ENCODE results near the gene IQGAP2. TPM values are rescaled to one million over a fixed set of nuclear protein-coding genes. Genes with fewer than 3 reads are reported as not detected.
"Not testable (repeated sequence)": the region's sequence is repeated elsewhere in the genome, so short reads cannot be mapped to it uniquely, and the experiment has no call there.

The IQGAP2 gene, protein sequence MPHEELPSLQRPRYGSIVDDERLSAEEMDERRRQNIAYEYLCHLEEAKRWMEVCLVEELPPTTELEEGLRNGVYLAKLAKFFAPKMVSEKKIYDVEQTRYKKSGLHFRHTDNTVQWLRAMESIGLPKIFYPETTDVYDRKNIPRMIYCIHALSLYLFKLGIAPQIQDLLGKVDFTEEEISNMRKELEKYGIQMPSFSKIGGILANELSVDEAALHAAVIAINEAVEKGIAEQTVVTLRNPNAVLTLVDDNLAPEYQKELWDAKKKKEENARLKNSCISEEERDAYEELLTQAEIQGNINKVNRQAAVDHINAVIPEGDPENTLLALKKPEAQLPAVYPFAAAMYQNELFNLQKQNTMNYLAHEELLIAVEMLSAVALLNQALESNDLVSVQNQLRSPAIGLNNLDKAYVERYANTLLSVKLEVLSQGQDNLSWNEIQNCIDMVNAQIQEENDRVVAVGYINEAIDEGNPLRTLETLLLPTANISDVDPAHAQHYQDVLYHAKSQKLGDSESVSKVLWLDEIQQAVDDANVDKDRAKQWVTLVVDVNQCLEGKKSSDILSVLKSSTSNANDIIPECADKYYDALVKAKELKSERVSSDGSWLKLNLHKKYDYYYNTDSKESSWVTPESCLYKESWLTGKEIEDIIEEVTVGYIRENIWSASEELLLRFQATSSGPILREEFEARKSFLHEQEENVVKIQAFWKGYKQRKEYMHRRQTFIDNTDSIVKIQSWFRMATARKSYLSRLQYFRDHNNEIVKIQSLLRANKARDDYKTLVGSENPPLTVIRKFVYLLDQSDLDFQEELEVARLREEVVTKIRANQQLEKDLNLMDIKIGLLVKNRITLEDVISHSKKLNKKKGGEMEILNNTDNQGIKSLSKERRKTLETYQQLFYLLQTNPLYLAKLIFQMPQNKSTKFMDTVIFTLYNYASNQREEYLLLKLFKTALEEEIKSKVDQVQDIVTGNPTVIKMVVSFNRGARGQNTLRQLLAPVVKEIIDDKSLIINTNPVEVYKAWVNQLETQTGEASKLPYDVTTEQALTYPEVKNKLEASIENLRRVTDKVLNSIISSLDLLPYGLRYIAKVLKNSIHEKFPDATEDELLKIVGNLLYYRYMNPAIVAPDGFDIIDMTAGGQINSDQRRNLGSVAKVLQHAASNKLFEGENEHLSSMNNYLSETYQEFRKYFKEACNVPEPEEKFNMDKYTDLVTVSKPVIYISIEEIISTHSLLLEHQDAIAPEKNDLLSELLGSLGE (N-terminal part only)
- total RNA-seq: 7.8 TPM
- long read RNA-seq, partial matches to known transcripts: 6 of 6 reads
- long read RNA-seq, other reads (novel, unspliced or antisense): 0 of 6 reads

GRCh38 chr5:76402886-76403765 lies at the start of gene IQGAP2:
Gene IQGAP2 (plus strand): TSS chr5:76403285. CDS start chr5:76403546, 261 bp downstream.
- DNase-seq (peak; percentile 83), ATAC-seq (peak; percentile 91)
- intact Hi-C loops (cut with micrococcal nuclease): no loop called here

GRCh38 chr5:76356887-76357286 lies 46.2 kb upstream of the IQGAP2 start:
- no peak for ATAC-seq
- no peak for DNase-seq
- intact Hi-C loops (cut with micrococcal nuclease): no loop called here

DNA sequence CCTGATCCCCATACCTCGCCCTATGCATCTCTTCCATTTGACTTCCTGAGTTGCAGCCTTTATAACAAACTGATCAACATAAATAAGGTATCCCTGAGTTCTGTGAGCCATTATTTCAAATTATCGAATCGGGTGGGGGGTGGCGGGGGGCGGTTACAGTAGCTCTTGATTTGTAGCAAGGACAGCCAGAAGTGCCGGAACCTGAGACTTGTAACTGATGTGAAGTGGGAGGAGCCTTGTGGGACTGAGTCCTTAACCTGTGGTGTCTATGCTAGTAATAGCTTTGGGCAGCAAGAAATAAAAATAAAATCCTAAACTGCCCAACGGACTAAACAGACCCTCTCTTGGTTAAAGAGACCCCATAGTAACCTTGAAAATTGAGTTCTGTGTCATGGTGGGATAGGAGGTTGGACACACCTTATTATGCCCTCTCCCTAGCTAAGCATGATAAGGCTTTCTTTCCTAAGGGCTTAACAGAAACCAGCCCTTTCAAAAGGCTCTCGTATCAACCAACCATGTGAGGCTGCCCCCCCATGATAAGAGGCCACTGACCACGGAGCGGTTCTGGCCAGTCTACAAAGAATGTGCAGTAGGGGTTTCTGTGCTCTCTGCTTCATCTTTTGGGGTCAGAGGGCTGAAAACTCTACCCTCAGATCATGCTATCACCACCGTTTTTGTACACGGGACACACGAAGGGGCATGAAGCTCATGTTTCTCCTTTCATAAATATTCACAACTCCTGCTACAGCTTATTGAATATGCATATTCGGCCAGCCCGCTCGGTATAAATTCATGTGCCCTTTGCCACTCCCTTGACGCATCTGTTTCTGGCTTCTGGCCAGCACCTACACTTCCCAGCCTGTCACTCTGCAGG lies 39.5 kb upstream of the IQGAP2 start:
- intact Hi-C loops (cut with micrococcal nuclease): no loop called here
- no peak for ATAC-seq
- DNase-seq: no peak

GRCh38 chr5:76364226-76364589 lies 38.9 kb upstream of the IQGAP2 start:
- DNase-seq: no peak
- intact Hi-C loops (cut with micrococcal nuclease): no loop called here
- ATAC-seq: no peak

GRCh38 chr5:76365561-76365960 lies 37.5 kb upstream of the IQGAP2 start:
- ATAC-seq (no peak), DNase-seq (no peak)
- intact Hi-C loops (cut with micrococcal nuclease): no loop called here

- no peak for DNase-seq
- intact Hi-C loops (cut with micrococcal nuclease): no loop called here
- no peak for ATAC-seq
Measured at GRCh38 chr5:76366596-76366995, 36.5 kb upstream of the IQGAP2 start.

- ATAC-seq: no peak
- no peak for DNase-seq
- intact Hi-C loops (cut with micrococcal nuclease): no loop called here
Measured at GRCh38 chr5:76367623-76368371, 35.3 kb upstream of the IQGAP2 start.

GRCh38 chr5:76368941-76369340 lies 34.1 kb upstream of the IQGAP2 start:
- DNase-seq (no peak), ATAC-seq (no peak)
- intact Hi-C loops (cut with micrococcal nuclease): no loop called here

- DNase-seq; ATAC-seq; intact Hi-C loops (cut with micrococcal nuclease): not testable (repeated sequence)
Measured at GRCh38 chr5:76369668-76370067, 33.4 kb upstream of the IQGAP2 start.

- no peak for DNase-seq
- intact Hi-C loops (cut with micrococcal nuclease): no loop called here
- no peak for ATAC-seq
Measured at GRCh38 chr5:76371960-76372322, 31.1 kb upstream of the IQGAP2 start.

DNA sequence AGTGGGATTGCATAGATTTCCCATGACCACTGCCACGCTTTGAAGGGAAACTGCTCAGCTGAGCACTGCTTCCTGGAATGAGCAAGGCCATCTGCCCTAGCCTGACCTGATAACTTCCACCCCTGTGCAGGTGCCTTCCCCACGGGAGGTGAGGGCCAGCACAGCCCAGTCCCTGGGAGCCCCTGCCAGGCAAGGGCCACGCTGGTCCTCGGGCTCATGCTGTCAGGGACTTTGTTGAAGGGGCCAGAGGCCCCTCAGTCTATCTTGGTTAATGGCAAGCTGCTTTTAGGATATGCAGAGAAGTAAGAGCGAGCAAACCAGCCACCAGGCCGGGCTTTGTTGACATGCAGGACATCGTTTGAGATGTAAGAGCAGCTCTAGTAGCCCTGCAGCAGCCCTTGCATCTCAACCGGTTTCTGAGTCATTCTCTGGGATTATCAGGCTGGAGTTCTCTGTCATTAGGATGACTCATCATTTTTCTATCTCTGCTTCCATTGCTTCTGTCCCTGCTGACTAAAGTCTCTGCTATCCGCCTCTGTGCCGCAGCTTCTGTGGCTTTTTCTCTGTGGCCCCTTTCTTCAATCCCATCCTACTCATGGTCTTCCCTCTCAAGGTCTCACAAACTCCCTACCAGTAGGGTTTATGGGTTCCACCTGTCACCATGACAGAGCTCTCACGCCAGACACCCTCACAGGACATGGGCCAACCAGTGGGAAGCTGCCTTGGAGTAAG lies 30.6 kb upstream of the IQGAP2 start:
- ATAC-seq: peak; percentile 17
- no peak for DNase-seq
- intact Hi-C loops (cut with micrococcal nuclease): no loop called here

GRCh38 chr5:76376148-76376865 lies 26.8 kb upstream of the IQGAP2 start:
- intact Hi-C loops (cut with micrococcal nuclease): no loop called here
- no peak for DNase-seq

GRCh38 chr5:76376866-76377230 lies 26.2 kb upstream of the IQGAP2 start:
- intact Hi-C loops (cut with micrococcal nuclease): no loop called here
- ATAC-seq (no peak), DNase-seq (no peak)

More at GRCh38 chr5:76376148-76376865, 26.8 kb upstream of the IQGAP2 start:
- ATAC-seq: no peak

GRCh38 chr5:76378355-76378754 lies 24.7 kb upstream of the IQGAP2 start:
- ATAC-seq: no peak
- intact Hi-C loops (cut with micrococcal nuclease): no loop called here
- no peak for DNase-seq

DNA sequence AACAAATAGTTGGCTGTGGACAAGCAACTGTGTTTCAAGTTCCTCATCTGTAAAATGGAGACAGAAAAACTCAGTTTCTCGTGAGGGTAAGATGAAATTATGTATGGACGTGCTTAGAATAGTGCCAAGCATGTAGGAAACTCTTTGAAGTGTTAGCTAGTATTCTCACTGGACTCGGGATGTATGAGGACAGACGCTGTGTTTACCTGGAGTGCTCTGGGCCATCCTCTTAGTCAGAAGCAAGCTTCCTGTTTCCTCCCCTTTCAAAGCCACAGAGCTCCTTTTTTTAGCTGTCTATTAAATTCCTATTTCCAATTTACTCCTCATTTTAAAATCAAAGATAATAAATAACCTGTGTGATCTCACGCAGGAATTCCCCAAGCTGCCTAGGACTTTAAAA lies 23.8 kb upstream of the IQGAP2 start:
- no peak for ATAC-seq
- intact Hi-C loops (cut with micrococcal nuclease): no loop called here
- DNase-seq: no peak

DNA sequence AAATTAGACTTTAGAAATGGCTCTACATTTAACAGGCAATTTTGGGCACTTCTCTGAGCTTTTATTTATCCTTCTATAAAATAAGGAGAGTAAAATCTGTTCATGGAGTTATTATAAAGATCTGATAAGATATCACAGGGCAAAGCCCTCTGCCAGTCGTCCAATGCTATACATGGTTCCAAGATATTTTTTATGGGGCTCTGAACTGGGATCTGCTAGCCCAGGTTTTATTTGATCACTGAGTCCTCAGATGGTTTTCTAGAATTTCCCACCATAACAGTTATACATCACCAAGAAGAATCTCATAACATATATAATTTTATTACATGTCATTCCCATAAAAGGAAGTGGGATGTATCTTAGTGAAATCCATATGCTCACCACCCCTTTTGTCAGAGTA lies 23.2 kb upstream of the IQGAP2 start:
- ATAC-seq: no peak
- no peak for DNase-seq
- intact Hi-C loops (cut with micrococcal nuclease): no loop called here

All from left ventricle myocardium superior (tissue), 1 donor.